Panc1 (cell line): ENCODE measurements around the gene MICAL2. TPM values are rescaled to one million over a fixed set of nuclear protein-coding genes. Genes with fewer than 3 reads are reported as not detected.

ENCODE experiments used
- ATAC-seq: fragments of 200-7000 bp; cut with Tn5 transposase; 2 replicates; pipeline ENCODE4 v1.9.1; 2020; ENCODE audit warnings: mild to moderate bottlenecking, moderate library complexity
- BruUV-seq: library from RNA; stranded (reverse); fragments of 400-500 nt; replicated peaks from 2 replicates; lab custom pipeline; 2021; lab: Mats Ljungman, UMichigan
- CTCF ChIA-PET: fragments of 300-600 bp; sonication (Branson Sonifier 250); formaldehyde crosslinking; loops from one replicate; lab custom pipeline; 2022; ENCODE audit warnings: antibody characterized with exemption; lab: Charles Lee
- POLR2A ChIA-PET: fragments of 300-600 bp; sonication (Branson Sonifier 250); formaldehyde crosslinking; loops from one replicate; lab custom pipeline; 2022; ENCODE audit warnings: antibody characterized with exemption; lab: Charles Lee
- DNase-seq: peaks from one replicate; pipeline ENCODE4 v3.0.0-alpha.2; 2010; ENCODE audit warnings: low read depth, low spot score
- H3K27ac ChIP-seq: 2 replicates; pipeline ENCODE4 v1.5.1; 2011; ENCODE audit warnings: mild to moderate bottlenecking, low read length, inconsistent platforms
- H3K27me3 ChIP-seq: fragments of 200-500 bp; sonication (Bioruptor generic); 2 replicates; pipeline ENCODE4 v1.6.0; 2014; ENCODE audit warnings: low read length, inconsistent platforms; ENCODE audit not compliant: control insufficient read depth, insufficient read depth
- H3K36me3 ChIP-seq: fragments of 200-500 bp; sonication (Bioruptor generic); 2 replicates; pipeline ENCODE4 v1.5.1; 2014; ENCODE audit warnings: inconsistent platforms, mild to moderate bottlenecking, low read length, moderate library complexity; ENCODE audit not compliant: control insufficient read depth, insufficient read depth
- H3K4me1 ChIP-seq: 2 replicates; pipeline ENCODE4 v1.5.1; 2011; ENCODE audit warnings: inconsistent platforms, mild to moderate bottlenecking, low read length, moderate library complexity; ENCODE audit not compliant: control insufficient read depth, insufficient read depth
- H3K4me3 ChIP-seq, 2 experiments: 2 replicates each; pipeline ENCODE4 v1.5.1; 2011 to 2012; ENCODE audit warnings: low read depth in 2 of 2, low read length in 2 of 2, mild to moderate bottlenecking in 2 of 2, inconsistent platforms in 1 of 2, moderate library complexity in 1 of 2
- H3K9me3 ChIP-seq: fragments of 200-500 bp; sonication (Bioruptor generic); 2 replicates; pipeline ENCODE4 v1.5.1; 2014; ENCODE audit warnings: low read depth, mild to moderate bottlenecking, inconsistent platforms, low read length, moderate library complexity; ENCODE audit not compliant: control insufficient read depth, insufficient read depth
- POLR2AphosphoS5 ChIP-seq: IDR thresholded peaks from 2 replicates; pipeline ENCODE4 v1.6.1; 2012; ENCODE audit warnings: mild to moderate bottlenecking, low read depth, low read length, moderate library complexity
- SIN3A ChIP-seq: IDR thresholded peaks from 2 replicates; pipeline ENCODE4 v1.6.1; 2012; ENCODE audit warnings: low read depth, mild to moderate bottlenecking, low read length, moderate library complexity, borderline replicate concordance; ENCODE audit not compliant: insufficient read depth
- TCF7L2 ChIP-seq: IDR thresholded peaks from 2 replicates; pipeline ENCODE4 v1.6.1; 2011; ENCODE audit warnings: mild to moderate bottlenecking, low read depth, low read length, inconsistent platforms
- in situ Hi-C: cut with HindIII; loops from 2 replicates; pipeline ENCODE4 v1.10.0; 2016; ENCODE audit warnings: low sequenced_read_pairs, low pct_unique_long_range_greater_than_20kb
- intact Hi-C: fragments of 100-400 bp; cut with micrococcal nuclease; formaldehyde crosslinking; loops from one replicate; pipeline ENCODE4 v1.10.0; 2022; ENCODE audit not compliant: unreplicated experiment
- total RNA-seq: library from RNA; stranded (reverse); gene quantifications from one replicate; pipeline ENCODE4 v1.2.1, GENCODE V29; 2021; ENCODE audit not compliant: unreplicated experiment
- TF ChIP-seq, protein P1 (sequence below): fragments of 450-650 bp; IDR thresholded peaks from 2 replicates; pipeline ENCODE4 v1.5.1; 2017; ENCODE audit warnings: mild to moderate bottlenecking
- TF ChIP-seq, protein P2 (sequence below), 2 experiments: IDR thresholded peaks; 2 replicates each; pipeline ENCODE4 v1.6.1; 2011 to 2012; ENCODE audit warnings: low read depth in 2 of 2, control low read depth in 1 of 2, low read length in 1 of 2, mild to moderate bottlenecking in 1 of 2, moderate library complexity in 1 of 2; ENCODE audit not compliant: insufficient read depth in 1 of 2

The MICAL2 gene
- total RNA-seq, 1 experiment from 2014 or later: 199 TPM

DNA sequence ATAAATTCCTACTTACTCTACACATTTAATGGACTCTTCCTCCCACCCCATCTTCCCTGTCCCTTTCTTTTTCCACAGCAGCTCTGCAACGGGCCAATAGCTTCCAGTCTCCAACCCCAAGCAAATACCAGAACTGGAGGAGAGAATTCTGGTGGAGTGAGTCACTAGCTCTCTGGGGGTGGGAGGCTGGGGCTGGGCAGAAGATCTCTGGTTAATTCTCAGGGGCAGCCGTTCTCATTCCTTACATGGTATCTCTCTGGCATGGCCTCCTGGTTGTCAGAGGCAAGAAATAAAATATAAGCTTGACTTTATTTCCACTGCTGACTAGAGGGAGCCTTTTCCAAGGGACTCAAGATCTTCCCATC lies 176.6 kb downstream of the MICAL2 start:
- intact Hi-C loops (no loop called here), in situ Hi-C loops (no loop called here)
- Histone ChIP-seq H3K4me1 (peaks cover 43% of the 10 kb centered on the region), H3K36me3 (no peaks in the 10 kb centered on the region), H3K4me3 (no peak overlapping the region), H3K27ac (peak overlapping the region; percentile 76), H3K27me3 (no peaks in the 10 kb centered on the region), H3K9me3 (no peaks in the 10 kb centered on the region)
- DNase-seq (peak; percentile 47), ATAC-seq (peak; percentile 77)
- ChIA-PET CTCF (interaction anchor here (0.6 to 0.8 kb wide), 7 partner anchors 37 to 404 kb away, joined by 3 to 5 read pairs (median 3); no protein-coding TSS in a partner anchor), POLR2A (interaction anchor here (0.6 kb wide), 1 partner anchor 487 kb away, joined by 3 read pairs; no protein-coding TSS in a partner anchor)
- TF ChIP-seq POLR2AphosphoS5 (no peak), TCF7L2 (no peak), SIN3A (no peak)
- TF ChIP-seq, protein P1, sequence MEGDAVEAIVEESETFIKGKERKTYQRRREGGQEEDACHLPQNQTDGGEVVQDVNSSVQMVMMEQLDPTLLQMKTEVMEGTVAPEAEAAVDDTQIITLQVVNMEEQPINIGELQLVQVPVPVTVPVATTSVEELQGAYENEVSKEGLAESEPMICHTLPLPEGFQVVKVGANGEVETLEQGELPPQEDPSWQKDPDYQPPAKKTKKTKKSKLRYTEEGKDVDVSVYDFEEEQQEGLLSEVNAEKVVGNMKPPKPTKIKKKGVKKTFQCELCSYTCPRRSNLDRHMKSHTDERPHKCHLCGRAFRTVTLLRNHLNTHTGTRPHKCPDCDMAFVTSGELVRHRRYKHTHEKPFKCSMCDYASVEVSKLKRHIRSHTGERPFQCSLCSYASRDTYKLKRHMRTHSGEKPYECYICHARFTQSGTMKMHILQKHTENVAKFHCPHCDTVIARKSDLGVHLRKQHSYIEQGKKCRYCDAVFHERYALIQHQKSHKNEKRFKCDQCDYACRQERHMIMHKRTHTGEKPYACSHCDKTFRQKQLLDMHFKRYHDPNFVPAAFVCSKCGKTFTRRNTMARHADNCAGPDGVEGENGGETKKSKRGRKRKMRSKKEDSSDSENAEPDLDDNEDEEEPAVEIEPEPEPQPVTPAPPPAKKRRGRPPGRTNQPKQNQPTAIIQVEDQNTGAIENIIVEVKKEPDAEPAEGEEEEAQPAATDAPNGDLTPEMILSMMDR: no peak
- TF ChIP-seq, protein P2, sequence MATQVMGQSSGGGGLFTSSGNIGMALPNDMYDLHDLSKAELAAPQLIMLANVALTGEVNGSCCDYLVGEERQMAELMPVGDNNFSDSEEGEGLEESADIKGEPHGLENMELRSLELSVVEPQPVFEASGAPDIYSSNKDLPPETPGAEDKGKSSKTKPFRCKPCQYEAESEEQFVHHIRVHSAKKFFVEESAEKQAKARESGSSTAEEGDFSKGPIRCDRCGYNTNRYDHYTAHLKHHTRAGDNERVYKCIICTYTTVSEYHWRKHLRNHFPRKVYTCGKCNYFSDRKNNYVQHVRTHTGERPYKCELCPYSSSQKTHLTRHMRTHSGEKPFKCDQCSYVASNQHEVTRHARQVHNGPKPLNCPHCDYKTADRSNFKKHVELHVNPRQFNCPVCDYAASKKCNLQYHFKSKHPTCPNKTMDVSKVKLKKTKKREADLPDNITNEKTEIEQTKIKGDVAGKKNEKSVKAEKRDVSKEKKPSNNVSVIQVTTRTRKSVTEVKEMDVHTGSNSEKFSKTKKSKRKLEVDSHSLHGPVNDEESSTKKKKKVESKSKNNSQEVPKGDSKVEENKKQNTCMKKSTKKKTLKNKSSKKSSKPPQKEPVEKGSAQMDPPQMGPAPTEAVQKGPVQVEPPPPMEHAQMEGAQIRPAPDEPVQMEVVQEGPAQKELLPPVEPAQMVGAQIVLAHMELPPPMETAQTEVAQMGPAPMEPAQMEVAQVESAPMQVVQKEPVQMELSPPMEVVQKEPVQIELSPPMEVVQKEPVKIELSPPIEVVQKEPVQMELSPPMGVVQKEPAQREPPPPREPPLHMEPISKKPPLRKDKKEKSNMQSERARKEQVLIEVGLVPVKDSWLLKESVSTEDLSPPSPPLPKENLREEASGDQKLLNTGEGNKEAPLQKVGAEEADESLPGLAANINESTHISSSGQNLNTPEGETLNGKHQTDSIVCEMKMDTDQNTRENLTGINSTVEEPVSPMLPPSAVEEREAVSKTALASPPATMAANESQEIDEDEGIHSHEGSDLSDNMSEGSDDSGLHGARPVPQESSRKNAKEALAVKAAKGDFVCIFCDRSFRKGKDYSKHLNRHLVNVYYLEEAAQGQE (IDR thresholded peaks at IDR 0.05; ENCODE audit: insufficient read depth in 1 of 2, low read depth in 2 of 2, low read length in 1 of 2): no peak
- no TSS peak for BruUV-seq

DNA sequence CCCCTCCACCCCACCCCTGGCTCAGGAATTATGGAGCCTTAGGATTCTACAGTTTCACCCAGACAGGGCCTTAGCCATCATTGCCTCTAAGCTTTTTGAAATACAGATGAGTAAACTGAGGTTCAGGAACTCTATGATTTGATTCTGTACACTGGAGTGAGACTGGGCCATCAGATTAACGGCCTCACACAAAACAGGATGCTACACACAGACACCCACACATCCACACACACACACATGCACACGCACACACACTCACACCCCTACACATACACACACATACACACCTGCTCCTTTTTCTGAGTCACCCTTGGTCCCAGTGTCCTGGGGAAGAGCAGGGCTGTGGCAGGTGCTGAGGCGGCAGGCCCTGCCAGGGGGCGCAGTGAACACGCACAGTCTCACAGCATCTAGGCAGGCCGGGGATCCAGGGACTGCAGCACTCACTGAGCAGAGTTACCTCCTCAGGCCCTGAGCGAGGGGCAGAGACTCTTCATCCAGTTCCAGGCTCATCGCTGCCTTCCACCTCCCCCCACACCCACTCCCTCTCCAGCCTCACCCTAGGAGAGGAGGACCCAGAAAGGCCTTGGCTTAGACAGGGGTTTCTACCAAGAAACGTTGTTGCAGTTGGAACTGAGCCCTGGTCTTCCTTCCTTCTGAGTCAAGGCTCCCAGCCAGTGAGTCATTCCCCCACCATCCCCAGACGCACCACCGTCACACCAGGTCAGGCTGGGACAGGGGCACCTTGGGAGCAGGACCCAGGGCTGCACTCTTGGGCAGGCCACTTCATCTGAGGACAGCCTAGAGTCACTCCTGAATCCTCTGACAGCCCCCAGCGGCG lies 177.2 kb downstream of the MICAL2 start:
- CTCF ChIA-PET: interaction anchor here (0.7 to 2.1 kb wide), 5 partner anchors 43 to 240 kb away, joined by 3 to 10 read pairs (median 3); no protein-coding TSS in a partner anchor
- intact Hi-C loops: no loop called here
- TF ChIP-seq, protein P2 (IDR thresholded peaks at IDR 0.05; ENCODE audit: insufficient read depth in 1 of 2, low read depth in 2 of 2, low read length in 1 of 2): no peak
- TF ChIP-seq, protein P1: peak; percentile 87
- BruUV-seq: no TSS peak
- H3K36me3 ChIP-seq: no peaks in the 10 kb centered on the region
- no peaks in the 10 kb centered on the region for H3K9me3 ChIP-seq
- POLR2A ChIA-PET: interaction anchor here (0.6 kb wide), 1 partner anchor 278 kb away, joined by 3 read pairs; no protein-coding TSS in a partner anchor
- in situ Hi-C loops: no loop called here
- peak; percentile 90 for ATAC-seq
- peak; percentile 83 for DNase-seq
- H3K27ac ChIP-seq: peak overlapping the region; percentile 76
- H3K27me3 ChIP-seq: no peaks in the 10 kb centered on the region
- H3K4me3 ChIP-seq: peak overlapping the region; percentile 4 to 9; a peak in 2 of 4 replicates
- peaks cover 43% of the 10 kb centered on the region for H3K4me1 ChIP-seq
